HCT116 (cell line): ENCODE measurements around the gene PHKA2. TPM values are rescaled to one million over a fixed set of nuclear protein-coding genes. Genes with fewer than 3 reads are reported as not detected.

ENCODE experiments used
- ATAC-seq: fragments of 200-7000 bp; cut with Tn5 transposase; 2 replicates; pipeline ENCODE4 v1.9.1; 2020; ENCODE audit warnings: mild to moderate bottlenecking, moderate library complexity
- BruUV-seq: library from RNA; stranded (reverse); fragments of 400-500 nt; replicated peaks from 2 replicates; lab custom pipeline; 2021; lab: Mats Ljungman, UMichigan
- CTCF ChIA-PET: fragments of 300-600 bp; sonication (Branson Sonifier 250); formaldehyde crosslinking; loops from one replicate; lab custom pipeline; 2021; ENCODE audit warnings: antibody characterized with exemption; lab: Charles Lee
- POLR2A ChIA-PET: fragments of 300-600, 350-600 bp; sonication (Branson Sonifier 250); formaldehyde crosslinking; loops from one replicate; lab custom pipeline; 2021; ENCODE audit warnings: antibody characterized with exemption; lab: Charles Lee
- RAD21 ChIA-PET, 2 experiments: fragments of 300-600 bp; sonication (Branson Sonifier 250); formaldehyde crosslinking; loops; one replicate each; lab custom pipeline; 2023; ENCODE audit warnings: low total read pairs in 2 of 2; ENCODE audit not compliant: uncharacterized antibody in 2 of 2, unreplicated experiment in 2 of 2, low non-redundant PET in 1 of 2; lab: Charles Lee
- DNase-seq: peaks from one replicate; pipeline ENCODE4 v3.0.0-alpha.2; 2010; ENCODE audit warnings: low read depth, low spot score
- H2AFZ ChIP-seq: fragments of 200-600 bp; shearing (Covaris generic), sonication (generic); 2 replicates; pipeline ENCODE4 v1.6.1; 2017; ENCODE audit warnings: low read depth, mixed run types, mixed read lengths, antibody characterized with exemption, low read length; ENCODE audit not compliant: poor library complexity, severe bottlenecking
- H3K27ac ChIP-seq: 2 replicates; pipeline ENCODE4 v1.5.1; 2012; ENCODE audit warnings: low read depth, low read length
- H3K27me3 ChIP-seq: fragments of 200-600 bp; sonication (generic); 2 replicates; pipeline ENCODE4 v1.6.1; 2016; ENCODE audit warnings: mixed run types, low read length, mixed read lengths; ENCODE audit not compliant: insufficient read depth
- H3K36me3 ChIP-seq, 2 experiments: fragments of 200-500 bp in 1 of 2; fragments of 200-600 bp in 1 of 2; sonication (Bioruptor generic) in 1 of 2; sonication (generic) in 1 of 2; 2 replicates each; pipeline versions ENCODE4 v1.5.1 to v1.6.1; 2014 to 2016; ENCODE audit warnings: low read length in 2 of 2, inconsistent platforms in 1 of 2, mixed read lengths in 1 of 2, mixed run types in 1 of 2; ENCODE audit not compliant: insufficient read depth in 2 of 2, control insufficient read depth in 1 of 2
- H3K4me1 ChIP-seq, 2 experiments: fragments of 200-600 bp in 1 of 2; sonication (generic) in 1 of 2; 2 replicates each; pipeline versions ENCODE4 v1.5.1 to v1.6.1; 2012 to 2017; ENCODE audit warnings: low read length in 2 of 2, inconsistent platforms in 1 of 2, mild to moderate bottlenecking in 1 of 2, mixed read lengths in 1 of 2, mixed run types in 1 of 2, moderate library complexity in 1 of 2; ENCODE audit not compliant: insufficient read depth in 2 of 2, control insufficient read depth in 1 of 2
- H3K4me2 ChIP-seq: fragments of 200-600 bp; sonication (generic); 2 replicates; pipeline ENCODE4 v1.6.1; 2017; ENCODE audit warnings: mixed run types, low read length, mixed read lengths
- H3K4me3 ChIP-seq, 2 experiments: fragments of 200-600 bp in 1 of 2; sonication (generic) in 1 of 2; replicated peaks in 1 of 2; 2 replicates each; pipeline ENCODE4 v1.5.1; 2011 to 2016; ENCODE audit warnings: low read length in 2 of 2, control low read depth in 1 of 2, low read depth in 1 of 2, mild to moderate bottlenecking in 1 of 2, mixed read lengths in 1 of 2, mixed run types in 1 of 2
- H3K79me2 ChIP-seq: fragments of 200-600 bp; sonication (generic); 2 replicates; pipeline ENCODE4 v1.6.1; 2017; ENCODE audit warnings: mild to moderate bottlenecking, mixed run types, low read length, moderate library complexity, mixed read lengths; ENCODE audit not compliant: insufficient read depth
- H3K9ac ChIP-seq: fragments of 200-600 bp; sonication (generic); 2 replicates; pipeline ENCODE4 v1.6.1; 2016; ENCODE audit warnings: low read length, mixed read lengths
- H3K9me2 ChIP-seq: fragments of 200-600 bp; sonication (generic), shearing (Covaris generic); 2 replicates; pipeline ENCODE4 v1.6.1; 2017; ENCODE audit warnings: mixed run types, mild to moderate bottlenecking, moderate library complexity; ENCODE audit not compliant: insufficient read depth
- H3K9me3 ChIP-seq, 2 experiments: fragments of 200-500 bp in 1 of 2; fragments of 200-600 bp in 1 of 2; sonication (Bioruptor generic) in 1 of 2; sonication (generic) in 1 of 2; 2 replicates each; pipeline ENCODE4 v1.6.1; 2014 to 2017; ENCODE audit warnings: low read length in 2 of 2, mixed read lengths in 2 of 2, inconsistent platforms in 1 of 2, low read depth in 1 of 2, mild to moderate bottlenecking in 1 of 2, mixed run types in 1 of 2, moderate library complexity in 1 of 2; ENCODE audit not compliant: control insufficient read depth in 1 of 2, insufficient read depth in 1 of 2
- H4K20me1 ChIP-seq: fragments of 200-600 bp; sonication (generic), shearing (Covaris generic); 2 replicates; pipeline ENCODE4 v1.6.1; 2017; ENCODE audit warnings: mixed run types, mild to moderate bottlenecking, moderate library complexity; ENCODE audit not compliant: insufficient read depth
- ATF3 ChIP-seq: IDR thresholded peaks from 2 replicates; pipeline ENCODE4 v1.6.1; 2012
- CEBPB ChIP-seq: IDR thresholded peaks from 2 replicates; pipeline ENCODE4 v1.6.1; 2012; ENCODE audit warnings: low read depth
- CTCF ChIP-seq, 3 experiments: fragments of 200-600 bp in 1 of 3; sonication (generic) in 1 of 3; IDR thresholded peaks in 2 of 3; conservative IDR thresholded peaks in 1 of 3; 2 replicates each; pipeline ENCODE4 v1.5.1; 2012 to 2017; ENCODE audit warnings: low read depth in 2 of 3, low read length in 2 of 3, antibody characterized with exemption in 1 of 3, borderline replicate concordance in 1 of 3, control low read depth in 1 of 3, mild to moderate bottlenecking in 1 of 3, mixed read lengths in 1 of 3, mixed run types in 1 of 3, moderate library complexity in 1 of 3; ENCODE audit not compliant: insufficient read depth in 1 of 3
- EZH2 ChIP-seq: fragments of 200-600 bp; sonication (generic); IDR thresholded peaks from 2 replicates; pipeline ENCODE4 v1.6.1; 2017; ENCODE audit warnings: antibody characterized with exemption, mixed run types
- EZH2phosphoT487 ChIP-seq: fragments of 200-600 bp; IDR thresholded peaks from 2 replicates; pipeline ENCODE4 v1.6.1; 2018; ENCODE audit warnings: antibody characterized with exemption, borderline replicate concordance
- FOSL1 ChIP-seq: IDR thresholded peaks from 2 replicates; pipeline ENCODE4 v1.6.1; 2012; ENCODE audit warnings: low read depth
- MAX ChIP-seq: IDR thresholded peaks from 2 replicates; pipeline ENCODE4 v1.6.1; 2012
- POLR2A ChIP-seq: IDR thresholded peaks from 2 replicates; pipeline ENCODE4 v1.7.0; 2011; ENCODE audit warnings: borderline replicate concordance; ENCODE audit not compliant: insufficient read depth, insufficient read length; ENCODE audit errors: extremely low read depth
- POLR2AphosphoS5 ChIP-seq: IDR thresholded peaks from 2 replicates; pipeline ENCODE4 v1.6.1; 2011; ENCODE audit warnings: mild to moderate bottlenecking, low read depth, low read length, moderate library complexity
- RAD21 ChIP-seq: IDR thresholded peaks from 2 replicates; pipeline ENCODE4 v1.6.1; 2012; ENCODE audit warnings: low read depth, mild to moderate bottlenecking
- REST ChIP-seq: IDR thresholded peaks from 2 replicates; pipeline ENCODE4 v1.6.1; 2012; ENCODE audit warnings: low read depth
- SRF ChIP-seq: IDR thresholded peaks from 2 replicates; pipeline ENCODE4 v1.6.1; 2012; ENCODE audit warnings: low read depth
- YY1 ChIP-seq: IDR thresholded peaks from 2 replicates; pipeline ENCODE4 v1.6.1; 2011; ENCODE audit warnings: low read length, low read depth, moderate library complexity, mild to moderate bottlenecking; ENCODE audit not compliant: insufficient replicate concordance; ENCODE audit errors: extremely low read depth
- ZFX ChIP-seq: fragments of 450-650 bp; IDR thresholded peaks from 2 replicates; pipeline ENCODE4 v1.6.1; 2017
- ZNF274 ChIP-seq: fragments of 200-500 bp; sonication (Bioruptor generic); IDR thresholded peaks from 2 replicates; pipeline ENCODE4 v1.6.1; 2014; ENCODE audit warnings: mild to moderate bottlenecking, low read depth, low read length, inconsistent platforms
- intact Hi-C: fragments of 100-400 bp; cut with micrococcal nuclease; formaldehyde crosslinking; loops from 2 replicates; pipeline ENCODE4 v1.10.0; 2022
- total RNA-seq: library from RNA; stranded (reverse); gene quantifications from one replicate; pipeline ENCODE4 v1.2.1, GENCODE V29; 2021; ENCODE audit not compliant: unreplicated experiment

The PHKA2 gene
- total RNA-seq, 1 experiment from 2014 or later: 23.8 TPM

GRCh38 chrX:18879144-18879543, 104.8 kb downstream of the PHKA2 start:
- Histone ChIP-seq H3K79me2 (no peaks in the 10 kb centered on the region), H3K36me3 (no peaks in the 10 kb centered on the region), H2AFZ (no peak overlapping the region), H3K4me3 (no peak overlapping the region)
- intact Hi-C loops: no loop called here
- DNase-seq: no peak
- CTCF ChIA-PET: no interaction called here
- TF ChIP-seq POLR2A: no peak
- TF ChIP-seq YY1: no peak
- TF ChIP-seq POLR2AphosphoS5: no peak
- TF ChIP-seq ZNF274: no peak
- TF ChIP-seq, all 23 proteins: peak for 0
- no peak for ATAC-seq
- RAD21 ChIA-PET: no interaction called here
- POLR2A ChIA-PET: no interaction called here
- Histone ChIP-seq H3K9ac (no peak overlapping the region), H4K20me1 (no peaks in the 10 kb centered on the region), H3K4me2 (no peak overlapping the region), H3K27ac (no peak overlapping the region), H3K4me1 (peaks cover 0 to 8% of the 10 kb centered on the region in 2 experiments; a peak in 1 of 4 replicates), H3K9me2 (no peaks in the 10 kb centered on the region), H3K27me3 (no peaks in the 10 kb centered on the region), H3K9me3 (no peaks in the 10 kb centered on the region)
- BruUV-seq: no TSS peak

- H3K27me3 ChIP-seq: no peaks in the 10 kb centered on the region
- H3K4me1 ChIP-seq: peaks cover 2 to 19% of the 10 kb centered on the region in 2 experiments
- intact Hi-C loops: no loop called here
- no peak overlapping the region for H2AFZ ChIP-seq
- H3K36me3 ChIP-seq: no peaks in the 10 kb centered on the region
- CTCF ChIA-PET: no interaction called here
- no peak overlapping the region for H3K4me3 ChIP-seq
- DNase-seq (no peak), ATAC-seq (no peak)
- H3K27ac ChIP-seq: no peak overlapping the region
- BruUV-seq: no TSS peak
- H3K4me2 ChIP-seq: no peak overlapping the region
- H4K20me1 ChIP-seq: no peaks in the 10 kb centered on the region
- H3K9me3 ChIP-seq: no peaks in the 10 kb centered on the region
- POLR2A ChIA-PET: no interaction called here
- no peak overlapping the region for H3K9ac ChIP-seq
- RAD21 ChIA-PET: no interaction called here
- no peaks in the 10 kb centered on the region for H3K9me2 ChIP-seq
- H3K79me2 ChIP-seq: no peaks in the 10 kb centered on the region
- TF ChIP-seq MAX (no peak), FOSL1 (no peak), RAD21 (no peak), SRF (no peak), CTCF (IDR thresholded peaks at IDR 0.05 in 2 of 3, conservative IDR thresholded peaks at IDR 0.05 in 1 of 3; ENCODE audit: borderline replicate concordance in 1 of 3, insufficient read depth in 1 of 3, low read depth in 2 of 3, low read length in 2 of 3) (no peak), ATF3 (no peak), EZH2 (no peak), ZFX (no peak), POLR2AphosphoS5 (no peak), POLR2A (no peak), EZH2phosphoT487 (no peak), REST (no peak), CEBPB (no peak)
These were observed 106.4 kb downstream of the PHKA2 start for GRCh38 chrX:18877469-18877868.
